Caco-2 (cell line): Measurements from ENCODE around the gene DPRX. TPM values are rescaled to one million over a fixed set of nuclear protein-coding genes. Genes with fewer than 3 reads are reported as not detected.
A peak's percentile ranks its signal among the peaks of the same experiment; 100 is the strongest.

Experiments
- BruUV-seq: library from RNA; stranded (reverse); fragments of 400-500 nt; replicated peaks from 2 replicates; lab custom pipeline; 2021; lab: Mats Ljungman, UMichigan
- CTCF ChIA-PET: fragments of 300-600 bp; sonication (Branson Sonifier 250); formaldehyde crosslinking; loops from one replicate; lab custom pipeline; 2022; ENCODE audit warnings: antibody characterized with exemption; lab: Charles Lee
- POLR2A ChIA-PET: fragments of 300-600 bp; sonication (Branson Sonifier 250); formaldehyde crosslinking; loops from one replicate; lab custom pipeline; 2022; ENCODE audit warnings: antibody characterized with exemption; lab: Charles Lee
- DNase-seq, 2 experiments: peaks; one replicate each; pipeline versions ENCODE4 v3.0.0 to v3.0.0-alpha.2; 2020 to 2022
- H3K27me3 ChIP-seq: replicated peaks from 2 replicates; pipeline ENCODE4 v1.6.0; 2011; ENCODE audit warnings: low read length; ENCODE audit not compliant: control insufficient read depth, insufficient read depth
- H3K36me3 ChIP-seq: 2 replicates; pipeline ENCODE4 v1.5.1; 2011; ENCODE audit warnings: low read length; ENCODE audit not compliant: control insufficient read depth, insufficient read depth
- H3K4me1 ChIP-seq: fragments of 250-450 bp; sonication (Bioruptor Pico); 2 replicates; pipeline ENCODE4 v1.5.1; 2020; ENCODE audit warnings: mild to moderate bottlenecking
- H3K4me3 ChIP-seq: 2 replicates; pipeline ENCODE4 v1.5.1; 2011; ENCODE audit warnings: low read depth, mild to moderate bottlenecking, control low read depth, low read length
- H3K9me3 ChIP-seq: fragments of 250-450 bp; sonication (Bioruptor Pico); 2 replicates; pipeline ENCODE4 v1.5.1; 2020; ENCODE audit warnings: mild to moderate bottlenecking, moderate library complexity
- H3K27ac Mint-ChIP-seq: one replicate; pipeline ENCODE4 v1.8.0; 2022; ENCODE audit warnings: mixed read lengths; ENCODE audit not compliant: unreplicated experiment
- H3K27me3 Mint-ChIP-seq: one replicate; pipeline ENCODE4 v1.8.0; 2022; ENCODE audit warnings: mixed read lengths; ENCODE audit not compliant: insufficient read depth, unreplicated experiment
- H3K36me3 Mint-ChIP-seq: one replicate; pipeline ENCODE4 v1.8.0; 2022; ENCODE audit warnings: mild to moderate bottlenecking, mixed read lengths; ENCODE audit not compliant: insufficient read depth, unreplicated experiment
- H3K4me1 Mint-ChIP-seq: one replicate; pipeline ENCODE4 v1.8.0; 2022; ENCODE audit warnings: low read depth, mixed read lengths; ENCODE audit not compliant: unreplicated experiment
- H3K4me3 Mint-ChIP-seq: one replicate; pipeline ENCODE4 v1.8.0; 2022; ENCODE audit warnings: mild to moderate bottlenecking, moderate library complexity, mixed read lengths; ENCODE audit not compliant: unreplicated experiment
- H3K9me3 Mint-ChIP-seq: one replicate; pipeline ENCODE4 v1.8.0; 2022; ENCODE audit warnings: mixed read lengths; ENCODE audit not compliant: unreplicated experiment
- CTCF ChIP-seq, 2 experiments: fragments of 200-600 bp in 1 of 2; IDR thresholded peaks; 1 replicate in 1 of 2; 2 replicates in 1 of 2; pipeline versions ENCODE4 v1.5.1 to v1.8.0; 2011 to 2022; ENCODE audit warnings: antibody characterized with exemption in 1 of 2, control low read depth in 1 of 2, inconsistent platforms in 1 of 2, low read depth in 1 of 2, low read length in 1 of 2, mild to moderate bottlenecking in 1 of 2, moderate library complexity in 1 of 2; ENCODE audit not compliant: insufficient read depth in 1 of 2, severe bottlenecking in 1 of 2, unreplicated experiment in 1 of 2
- intact Hi-C: fragments of 100-400 bp; cut with micrococcal nuclease; formaldehyde crosslinking; loops from one replicate; pipeline ENCODE4 v1.10.0; 2022; ENCODE audit not compliant: unreplicated experiment
- total RNA-seq: library from RNA; stranded (reverse); gene quantifications from 2 replicates; pipeline ENCODE4 v1.2.3, GENCODE V29; 2022

The DPRX gene
- total RNA-seq, 1 experiment from 2014 or later: not detected

GRCh38 chr19:53594811-53595509 is 36.8 kb upstream of the DPRX start:
- Histone ChIP-seq H3K4me3 (no peak overlapping the region), H3K36me3 (no peaks in the 10 kb centered on the region), H3K27me3 (no peaks in the 10 kb centered on the region), H3K9me3 (peaks cover 24% of the 10 kb centered on the region), H3K4me1 (peaks cover 23% of the 10 kb centered on the region)
- peaks cover 9% of the 10 kb centered on the region for H3K36me3 Mint-ChIP-seq
- TF ChIP-seq CTCF (IDR thresholded peaks at IDR 0.05; ENCODE audit: insufficient read depth in 1 of 2, low read depth in 1 of 2, low read length in 1 of 2, severe bottlenecking in 1 of 2, unreplicated experiment in 1 of 2): no peak
- BruUV-seq: no TSS peak
- H3K27ac Mint-ChIP-seq: peak overlapping the region; percentile 76
- H3K4me3 Mint-ChIP-seq: no peak overlapping the region
- intact Hi-C loops: no loop called here
- POLR2A ChIA-PET: no interaction called here
- H3K4me1 Mint-ChIP-seq: peaks cover 11% of the 10 kb centered on the region
- no peaks in the 10 kb centered on the region for H3K9me3 Mint-ChIP-seq
- DNase-seq: no peak
- CTCF ChIA-PET: no interaction called here
- H3K27me3 Mint-ChIP-seq: no peaks in the 10 kb centered on the region

- Histone ChIP-seq H3K9me3 (peaks cover 27% of the 10 kb centered on the region), H3K4me1 (peaks cover 23% of the 10 kb centered on the region), H3K36me3 (no peaks in the 10 kb centered on the region), H3K27me3 (no peaks in the 10 kb centered on the region), H3K4me3 (no peak overlapping the region)
- no peaks in the 10 kb centered on the region for H3K27me3 Mint-ChIP-seq
- no peak overlapping the region for H3K4me3 Mint-ChIP-seq
- H3K4me1 Mint-ChIP-seq: peaks cover 11% of the 10 kb centered on the region
- ChIA-PET CTCF (no interaction called here), POLR2A (no interaction called here)
- no peaks in the 10 kb centered on the region for H3K9me3 Mint-ChIP-seq
- BruUV-seq: no TSS peak
- DNase-seq: no peak
- H3K27ac Mint-ChIP-seq: peak overlapping the region; percentile 76
- TF ChIP-seq CTCF (IDR thresholded peaks at IDR 0.05; ENCODE audit: insufficient read depth in 1 of 2, low read depth in 1 of 2, low read length in 1 of 2, severe bottlenecking in 1 of 2, unreplicated experiment in 1 of 2): no peak
- intact Hi-C loops: no loop called here
- peaks cover 9% of the 10 kb centered on the region for H3K36me3 Mint-ChIP-seq
Measured at GRCh38 chr19:53595510-53595867, 36.3 kb upstream of the DPRX start.

- TF ChIP-seq CTCF (IDR thresholded peaks at IDR 0.05; ENCODE audit: insufficient read depth in 1 of 2, low read depth in 1 of 2, low read length in 1 of 2, severe bottlenecking in 1 of 2, unreplicated experiment in 1 of 2): no peak
- no peak overlapping the region for H3K4me3 ChIP-seq
- no peaks in the 10 kb centered on the region for H3K27me3 ChIP-seq
- intact Hi-C loops: no loop called here
- H3K4me1 Mint-ChIP-seq: peaks cover 11% of the 10 kb centered on the region
- DNase-seq: no peak
- H3K9me3 ChIP-seq: peaks cover 27% of the 10 kb centered on the region
- no peaks in the 10 kb centered on the region for H3K36me3 ChIP-seq
- BruUV-seq: no TSS peak
- no peaks in the 10 kb centered on the region for H3K9me3 Mint-ChIP-seq
- no peaks in the 10 kb centered on the region for H3K27me3 Mint-ChIP-seq
- no peak overlapping the region for H3K4me3 Mint-ChIP-seq
- H3K36me3 Mint-ChIP-seq: peaks cover 9% of the 10 kb centered on the region
- ChIA-PET POLR2A (no interaction called here), CTCF (no interaction called here)
- H3K27ac Mint-ChIP-seq: peak overlapping the region; percentile 76
- H3K4me1 ChIP-seq: peaks cover 23% of the 10 kb centered on the region
Measured at GRCh38 chr19:53596056-53596455, 35.7 kb upstream of the DPRX start.
